H1 (cell line): Measurements from ENCODE around the gene FAM107A. TPM values are rescaled to one million over a fixed set of nuclear protein-coding genes. Genes with fewer than 3 reads are reported as not detected.

Source experiments
- CTCF ChIA-PET: fragments of 300-600 bp; sonication (Branson Sonifier 250); formaldehyde crosslinking; loops from one replicate; lab custom pipeline; 2021; ENCODE audit not compliant: partially characterized antibody; lab: Charles Lee
- POLR2A ChIA-PET: fragments of 300-600 bp; sonication (Branson Sonifier 250); formaldehyde crosslinking; loops from one replicate; lab custom pipeline; 2021; ENCODE audit warnings: inconsistent platforms; ENCODE audit not compliant: partially characterized antibody; lab: Charles Lee
- DNase-seq, 2 experiments: peaks; one replicate each; pipeline versions ENCODE4 v3.0.0 to v3.0.0-alpha.2; 2010 to 2022; ENCODE audit warnings: low spot score in 2 of 2, low read depth in 1 of 2, mixed read lengths in 1 of 2
- FAIRE-seq: peaks from 2 replicates; lab custom pipeline; 2011; peaks lifted over from hg19 to GRCh38; lab: Jason Lieb, UNC
- H2AFZ ChIP-seq: 2 replicates; pipeline ENCODE4 v1.8.1; 2012; ENCODE audit warnings: low read length, inconsistent platforms
- H2AK5ac ChIP-seq: 2 replicates; pipeline ENCODE4 v1.6.1; 2013; ENCODE audit warnings: low read depth, low read length
- H2BK120ac ChIP-seq: replicated peaks from 2 replicates; pipeline ENCODE3; 2013; ENCODE audit warnings: low read depth, low read length, inconsistent platforms
- H2BK12ac ChIP-seq: 2 replicates; pipeline ENCODE4 v1.6.1; 2013; ENCODE audit warnings: low read depth, low read length
- H2BK15ac ChIP-seq: 2 replicates; pipeline ENCODE4 v1.6.1; 2013; ENCODE audit warnings: low read length
- H2BK20ac ChIP-seq: 2 replicates; pipeline ENCODE4 v1.6.1; 2013; ENCODE audit warnings: low read length
- H2BK5ac ChIP-seq: 2 replicates; pipeline ENCODE4 v1.6.1; 2013; ENCODE audit warnings: low read depth, low read length
- H3K14ac ChIP-seq: 2 replicates; pipeline ENCODE4 v1.6.1; 2013; ENCODE audit warnings: inconsistent platforms; ENCODE audit not compliant: insufficient read length
- H3K18ac ChIP-seq: 2 replicates; pipeline ENCODE4 v1.6.1; 2013; ENCODE audit warnings: low read length; ENCODE audit errors: extremely low read depth
- H3K23ac ChIP-seq: 2 replicates; pipeline ENCODE4 v1.6.1; 2013; ENCODE audit warnings: inconsistent platforms; ENCODE audit not compliant: insufficient read length
- H3K23me2 ChIP-seq: 2 replicates; pipeline ENCODE4 v1.6.1; 2013; ENCODE audit warnings: low read depth, low read length
- H3K27ac ChIP-seq: 2 replicates; pipeline ENCODE4 v1.6.1; 2011; ENCODE audit warnings: low read depth, low read length, inconsistent platforms
- H3K27me3 ChIP-seq, 4 experiments: replicated peaks in 1 of 4; 1 replicate in 1 of 4; 2 replicates in 3 of 4; pipeline versions ENCODE4 v1.6.1 to v1.8.1; 2011 to 2013; ENCODE audit warnings: low read length in 3 of 4, mild to moderate bottlenecking in 3 of 4, inconsistent platforms in 2 of 4, mixed read lengths in 2 of 4, moderate library complexity in 1 of 4; ENCODE audit not compliant: control insufficient read depth in 3 of 4, insufficient read depth in 3 of 4; ENCODE audit errors: extremely low read depth in 1 of 4
- H3K36me3 ChIP-seq, 4 experiments: 2 replicates each; pipeline versions ENCODE4 v1.6.1 to v1.8.1; 2011 to 2013; ENCODE audit warnings: mild to moderate bottlenecking in 4 of 4, low read length in 3 of 4, moderate library complexity in 2 of 4, control low read depth in 1 of 4, inconsistent platforms in 1 of 4; ENCODE audit not compliant: insufficient read depth in 4 of 4, control insufficient read depth in 2 of 4
- H3K4ac ChIP-seq: replicated peaks from 2 replicates; pipeline ENCODE3; 2013; ENCODE audit warnings: low read length, low read depth, mixed read lengths, inconsistent platforms; ENCODE audit not compliant: insufficient read length
- H3K4me1 ChIP-seq, 4 experiments: replicated peaks in 1 of 4; 1 replicate in 1 of 4; 2 replicates in 3 of 4; pipeline versions ENCODE4 v1.6.1 to v1.8.1; 2011 to 2013; ENCODE audit warnings: low read length in 3 of 4, inconsistent platforms in 2 of 4, mixed read lengths in 1 of 4; ENCODE audit not compliant: insufficient read depth in 4 of 4, control insufficient read depth in 3 of 4
- H3K4me2 ChIP-seq, 2 experiments: 2 replicates each; pipeline versions ENCODE4 v1.6.1 to v1.8.1; 2011 to 2013; ENCODE audit warnings: low read depth in 2 of 2, low read length in 2 of 2, control low read depth in 1 of 2, inconsistent platforms in 1 of 2, mild to moderate bottlenecking in 1 of 2; ENCODE audit not compliant: insufficient read depth in 1 of 2
- H3K4me3 ChIP-seq, 4 experiments: fragments of 200-600, 300-600 bp in 1 of 4; sonication (generic), shearing (Covaris generic), sonication (Bioruptor Twin) in 1 of 4; 2 replicates each; pipeline versions ENCODE4 v1.5.1 to v1.8.1; 2011 to 2016; ENCODE audit warnings: low read length in 4 of 4, low read depth in 3 of 4, control low read depth in 2 of 4, inconsistent platforms in 2 of 4, mild to moderate bottlenecking in 2 of 4, mixed read lengths in 1 of 4, moderate library complexity in 1 of 4; ENCODE audit not compliant: insufficient read depth in 2 of 4; ENCODE audit errors: extremely low read depth in 1 of 4
- H3K56ac ChIP-seq: replicated peaks from 2 replicates; pipeline ENCODE3; 2013; ENCODE audit warnings: low read depth, mild to moderate bottlenecking, mixed read lengths, low read length, inconsistent platforms; ENCODE audit not compliant: insufficient read length
- H3K79me1 ChIP-seq: 2 replicates; pipeline ENCODE4 v1.6.1; 2013; ENCODE audit warnings: low read depth, low read length, control low read depth
- H3K79me2 ChIP-seq, 2 experiments: 2 replicates each; pipeline versions ENCODE4 v1.6.1 to v1.8.1; 2012 to 2013; ENCODE audit warnings: low read length in 2 of 2, mild to moderate bottlenecking in 2 of 2, inconsistent platforms in 1 of 2; ENCODE audit not compliant: insufficient read depth in 2 of 2, control insufficient read depth in 1 of 2
- H3K9ac ChIP-seq, 4 experiments: replicated peaks in 1 of 4; 1 replicate in 1 of 4; 2 replicates in 3 of 4; pipeline versions ENCODE4 v1.6.1 to v1.8.1; 2011 to 2013; ENCODE audit warnings: low read depth in 3 of 4, low read length in 3 of 4, control low read depth in 2 of 4, mild to moderate bottlenecking in 2 of 4, moderate library complexity in 2 of 4, inconsistent platforms in 1 of 4; ENCODE audit errors: extremely low read depth in 1 of 4
- H3K9me3 ChIP-seq, 2 experiments: 2 replicates each; pipeline versions ENCODE4 v1.6.1 to v1.8.1; 2012 to 2013; ENCODE audit warnings: mild to moderate bottlenecking in 2 of 2, moderate library complexity in 2 of 2, control low read depth in 1 of 2, inconsistent platforms in 1 of 2, low read depth in 1 of 2, low read length in 1 of 2, mixed read lengths in 1 of 2; ENCODE audit not compliant: insufficient read depth in 2 of 2
- H4K20me1 ChIP-seq, 2 experiments: replicated peaks in 1 of 2; 2 replicates each; pipeline versions ENCODE3 to v1.8.1; 2011 to 2013; ENCODE audit warnings: inconsistent platforms in 2 of 2, low read length in 2 of 2, mild to moderate bottlenecking in 1 of 2; ENCODE audit not compliant: insufficient read depth in 2 of 2, control insufficient read depth in 1 of 2
- H4K5ac ChIP-seq: 2 replicates; pipeline ENCODE4 v1.6.1; 2013; ENCODE audit warnings: low read length, low read depth, mixed read lengths, inconsistent platforms; ENCODE audit not compliant: insufficient read length
- H4K8ac ChIP-seq: 2 replicates; pipeline ENCODE4 v1.8.0; 2013; ENCODE audit warnings: mild to moderate bottlenecking, moderate library complexity, low read length, inconsistent platforms; ENCODE audit not compliant: insufficient read depth; ENCODE audit errors: extremely low read depth
- H4K91ac ChIP-seq: replicated peaks from 2 replicates; pipeline ENCODE3; 2013; ENCODE audit warnings: low read length, mixed read lengths, inconsistent platforms; ENCODE audit not compliant: insufficient read length
- BACH1 ChIP-seq: IDR thresholded peaks from 2 replicates; pipeline ENCODE4 v1.6.1; 2012; ENCODE audit warnings: low read length, improper control_type of control experiment
- BCL11A ChIP-seq, 2 experiments: IDR thresholded peaks; one replicate each; pipeline ENCODE4 v1.6.1; 2011; ENCODE audit warnings: low read depth in 2 of 2, low read length in 2 of 2, mild to moderate bottlenecking in 2 of 2
- CBX5 ChIP-seq: fragments of 300-800, 300-1000 bp; sonication (generic); IDR thresholded peaks from 2 replicates; pipeline ENCODE4 v1.7.1; 2016; ENCODE audit warnings: antibody characterized with exemption, low read length, low read depth
- CREB1 ChIP-seq: IDR thresholded peaks from 2 replicates; pipeline ENCODE4 v1.6.1; 2012; ENCODE audit warnings: inconsistent platforms
- EGR1 ChIP-seq: IDR thresholded peaks from 2 replicates; pipeline ENCODE4 v1.6.1; 2011; ENCODE audit warnings: low read depth, low read length, borderline replicate concordance
- EP300 ChIP-seq, 2 experiments: IDR thresholded peaks; 1 replicate in 1 of 2; 2 replicates in 1 of 2; pipeline ENCODE4 v1.6.1; 2011 to 2012; ENCODE audit warnings: low read depth in 2 of 2, low read length in 2 of 2, mild to moderate bottlenecking in 2 of 2, borderline replicate concordance in 1 of 2, inconsistent platforms in 1 of 2, moderate library complexity in 1 of 2
- GTF2F1 ChIP-seq: IDR thresholded peaks from 2 replicates; pipeline ENCODE4 v1.6.1; 2012; ENCODE audit warnings: low read depth, low read length, improper control_type of control experiment, borderline replicate concordance
- POU5F1 ChIP-seq: IDR thresholded peaks from 2 replicates; pipeline ENCODE4 v1.6.1; 2011; ENCODE audit warnings: low read depth, mild to moderate bottlenecking, low read length, moderate library complexity
- RNF2 ChIP-seq: fragments of 200-900, 300-1000 bp; sonication (generic); IDR thresholded peaks from 2 replicates; pipeline ENCODE4 v1.7.1; 2016; ENCODE audit warnings: borderline replicate concordance, low read depth, mild to moderate bottlenecking, antibody characterized with exemption, low read length; ENCODE audit not compliant: poor library complexity, severe bottlenecking; ENCODE audit errors: missing control alignments
- SP4 ChIP-seq: IDR thresholded peaks from 2 replicates; pipeline ENCODE4 v1.6.1; 2012; ENCODE audit warnings: low read length, inconsistent platforms
- TCF12 ChIP-seq: IDR thresholded peaks from 2 replicates; pipeline ENCODE4 v1.6.1; 2011; ENCODE audit warnings: low read depth, mild to moderate bottlenecking, low read length
- TEAD4 ChIP-seq: IDR thresholded peaks from 2 replicates; pipeline ENCODE4 v1.6.1; 2012; ENCODE audit warnings: low read depth, low read length, inconsistent platforms, mixed read lengths
- WGBS, 2 experiments: shearing (Covaris generic) in 1 of 2; methylation state at CpG; one replicate each; pipeline versions ENCODE4 v1.1.6 to v1.1.7; 2013 to 2015; ENCODE audit warnings: low lambda C conversion rate in 2 of 2, mixed read lengths in 2 of 2, inconsistent platforms in 1 of 2, low coverage in 1 of 2, missing lambda C conversion rate in 1 of 2; ENCODE audit not compliant: insufficient replicate concordance in 2 of 2, insufficient coverage in 1 of 2, insufficient read length in 1 of 2; ENCODE audit errors: extremely low coverage in 1 of 2, missing lambda C conversion rate in 1 of 2; 5-methylcytosine and 5-hydroxymethylcytosine counted together
- polyA plus RNA-seq, 7 experiments: library from polyadenylated mRNA; depleted of rRNA in 3 of 7; stranded (reverse) in 5 of 7; unstranded in 2 of 7; fragments of >200 nt in 5 of 7; fragments of 200-250 nt in 2 of 7; gene quantifications; 1 replicate in 5 of 7; 2 replicates in 1 of 7; 4 replicates in 1 of 7; pipeline versions ENCODE4 v1.2.1 to v1.2.3, GENCODE V29; 2011 to 2013; ENCODE audit warnings: missing spikeins in 2 of 7, mixed read lengths in 2 of 7
- total RNA-seq: library from RNA; stranded (reverse); fragmentation: NEBNext Ultra II Directional; extraction: Animal tissue kit (Norgen Biotek cat#: 25700); gene quantifications from 2 replicates; pipeline ENCODE4 v1.2.1, GENCODE V29; 2021
- TF ChIP-seq, protein P1 (sequence below): IDR thresholded peaks from 2 replicates; pipeline ENCODE4 v1.6.1; 2012; ENCODE audit warnings: inconsistent platforms

FAM107A gene
- total and polyA plus RNA-seq, 2 of the 8 experiments (the other 6 are each of a cell fraction or from before 2014, with no cell fraction given) = 0.51 to 0.65 TPM

- ChIA-PET CTCF (interaction anchor here (0.6 to 4.9 kb wide), 6 partner anchors 11 to 1688 kb away, joined by 3 to 29 read pairs (median 3); no protein-coding TSS in a partner anchor), POLR2A (interaction anchor here (0.6 kb wide), 1 partner anchor 14 kb away, joined by 3 read pairs; no protein-coding TSS in a partner anchor)
- Histone ChIP-seq H3K27me3 (no peaks in the 10 kb centered on the region), H3K79me1 (no peaks in the 10 kb centered on the region), H3K23me2 (no peaks in the 10 kb centered on the region; the same call in 1 of the 2 replicates), H2AFZ (no peak overlapping the region), H3K4me3 (no peak overlapping the region), H3K56ac (no peak overlapping the region), H3K23ac (no peak overlapping the region), H3K18ac (no peak overlapping the region), H3K36me3 (no peaks in the 10 kb centered on the region), H3K27ac (no peak overlapping the region), H3K4me1 (no peaks in the 10 kb centered on the region), H4K91ac (no peak overlapping the region), H2BK15ac (no peak overlapping the region), H3K9me3 (no peaks in the 10 kb centered on the region), H4K20me1 (no peaks in the 10 kb centered on the region), H4K5ac (no peak overlapping the region), H3K79me2 (no peaks in the 10 kb centered on the region), H2BK120ac (no peak overlapping the region), H2BK12ac (no peak overlapping the region), H4K8ac (no peak overlapping the region), H3K9ac (no peak overlapping the region), H3K4me2 (no peak overlapping the region), H3K4ac (no peak overlapping the region), H2BK5ac (no peak overlapping the region), H3K14ac (no peak overlapping the region), H2BK20ac (no peak overlapping the region), H2AK5ac (no peak overlapping the region)
- DNase-seq (no peak), FAIRE-seq (no peak)
- 85% methylated on average over 10 of the region's 10 CpGs; no CpG with 5 or more reads in 1 of the 2 experiments for WGBS, 2 experiments
- TF ChIP-seq BCL11A (IDR thresholded peaks at IDR 0.05; ENCODE audit: low read depth in 2 of 2, low read length in 2 of 2) (no peak), CBX5 (no peak), GTF2F1 (no peak), RNF2 (no peak), EGR1 (no peak), BACH1 (no peak), CREB1 (no peak), TCF12 (no peak), EP300 (IDR thresholded peaks at IDR 0.05; ENCODE audit: borderline replicate concordance in 1 of 2, low read depth in 2 of 2, low read length in 2 of 2) (no peak), TEAD4 (no peak), POU5F1 (no peak), SP4 (no peak)
- TF ChIP-seq, protein P1, sequence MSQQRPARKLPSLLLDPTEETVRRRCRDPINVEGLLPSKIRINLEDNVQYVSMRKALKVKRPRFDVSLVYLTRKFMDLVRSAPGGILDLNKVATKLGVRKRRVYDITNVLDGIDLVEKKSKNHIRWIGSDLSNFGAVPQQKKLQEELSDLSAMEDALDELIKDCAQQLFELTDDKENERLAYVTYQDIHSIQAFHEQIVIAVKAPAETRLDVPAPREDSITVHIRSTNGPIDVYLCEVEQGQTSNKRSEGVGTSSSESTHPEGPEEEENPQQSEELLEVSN = no peak
Measured at GRCh38 chr3:58539626-58540025, 37.6 kb downstream of the FAM107A start.
